Neural crest cell (in vitro differentiated cells): ENCODE results near the gene SLX1A. TPM values are rescaled to one million over a fixed set of nuclear protein-coding genes. Genes with fewer than 3 reads are reported as not detected.
"Not testable (repeated sequence)": the region's sequence is repeated elsewhere in the genome, so short reads cannot be mapped to it uniquely, and the experiment has no call there.

Experiments used
- DNase-seq: peaks from one replicate; pipeline ENCODE4 v3.0.0; 2021; ENCODE audit warnings: low read depth, mixed read lengths, low spot score
- H3K27ac Mint-ChIP-seq: one replicate; pipeline ENCODE4 v1.8.0; 2021; ENCODE audit warnings: mild to moderate bottlenecking, mixed read lengths; ENCODE audit not compliant: unreplicated experiment
- H3K27me3 Mint-ChIP-seq: 2 replicates; pipeline ENCODE4 v1.8.0; 2021; ENCODE audit warnings: low read depth, mild to moderate bottlenecking, mixed read lengths
- H3K36me3 Mint-ChIP-seq: 2 replicates; pipeline ENCODE4 v1.8.0; 2021; ENCODE audit warnings: low read depth, mild to moderate bottlenecking, mixed read lengths
- H3K4me1 Mint-ChIP-seq: 2 replicates; pipeline ENCODE4 v1.8.0; 2021; ENCODE audit warnings: mixed read lengths
- H3K4me3 Mint-ChIP-seq: one replicate; pipeline ENCODE4 v1.8.0; 2021; ENCODE audit warnings: mild to moderate bottlenecking, mixed read lengths
- H3K9me3 Mint-ChIP-seq: 2 replicates; pipeline ENCODE4 v1.8.0; 2021; ENCODE audit warnings: mixed read lengths
- long read RNA-seq: library from polyadenylated mRNA; unstranded; transcript quantifications from one replicate; pipeline ENCODE4 v2.0.0, GENCODE V29; 2020
- total RNA-seq: library from RNA; stranded (reverse); gene quantifications from 2 replicates; pipeline ENCODE4 v1.2.1, GENCODE V29; 2021
- TF ChIP-seq, protein P1 (sequence below): fragments of 200-600 bp; sonication (generic); conservative IDR thresholded peaks from 2 replicates; pipeline ENCODE4 v1.5.0; 2021; ENCODE audit warnings: antibody characterized with exemption, mild to moderate bottlenecking

Gene SLX1A
- 45.0 and 69.1 TPM in 2 replicates for total RNA-seq
- long read RNA-seq, transcript SLX1A-201 (6 exons, 1,091 nt): major isoform, 7 of 7 reads
- long read RNA-seq, partial matches to known transcripts: 0 of 7 reads
- long read RNA-seq, other reads (novel, unspliced or antisense): 0 of 7 reads

DNA sequence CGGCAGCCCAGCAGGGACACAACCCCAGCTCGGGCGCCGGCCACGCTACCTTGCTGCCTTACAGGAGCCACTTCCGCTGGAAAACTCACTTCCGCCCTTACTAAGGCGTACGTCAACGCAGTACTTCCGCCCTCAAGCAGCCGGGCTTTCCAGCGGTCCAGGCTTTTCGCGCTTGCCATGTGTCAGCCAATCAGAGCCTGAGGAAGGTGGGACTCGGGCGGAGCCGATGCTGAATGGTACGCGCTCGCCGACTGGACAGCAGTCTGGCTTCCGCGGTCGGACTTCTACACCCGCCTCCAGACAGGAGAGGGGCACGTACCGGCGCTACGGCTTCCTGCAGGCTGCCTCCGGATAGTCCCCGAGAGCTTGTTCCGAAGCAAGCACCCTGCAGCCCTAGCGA, at the start of gene SLX1A, which contains the start of gene BOLA2B:
TSS of gene SLX1A (plus strand) at position 261 of the 400 bp plus-strand sequence. CDS start 210 bp downstream, outside the sequence.
TSS of gene BOLA2B (minus strand) at position 52 of the 400 bp plus-strand sequence. CDS start 71 bp downstream, outside the sequence.
- H3K9me3 Mint-ChIP-seq, H3K27ac Mint-ChIP-seq, H3K27me3 Mint-ChIP-seq, DNase-seq, H3K36me3 Mint-ChIP-seq, H3K4me3 Mint-ChIP-seq, H3K4me1 Mint-ChIP-seq: not testable (repeated sequence)

DNA sequence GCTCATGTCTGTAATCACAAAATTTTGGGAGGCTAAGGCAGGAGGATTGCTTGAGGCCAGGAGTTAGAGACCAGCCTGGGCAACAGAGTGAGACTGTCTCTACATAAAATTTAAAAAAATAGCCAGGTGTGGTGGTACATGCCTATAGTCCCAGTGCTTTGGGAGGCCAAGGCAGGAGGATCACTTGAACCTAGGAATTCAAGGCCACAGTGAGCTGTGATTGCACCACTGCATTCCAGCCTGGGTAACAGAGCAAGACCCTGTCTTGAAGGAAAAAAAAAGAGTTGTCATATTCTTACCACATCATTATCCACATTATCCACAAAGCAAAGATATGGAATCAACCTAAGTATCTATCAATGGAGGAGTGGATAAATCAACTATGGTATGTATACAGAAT, 49.7 kb upstream of the SLX1A start:
- TF ChIP-seq, protein P1, sequence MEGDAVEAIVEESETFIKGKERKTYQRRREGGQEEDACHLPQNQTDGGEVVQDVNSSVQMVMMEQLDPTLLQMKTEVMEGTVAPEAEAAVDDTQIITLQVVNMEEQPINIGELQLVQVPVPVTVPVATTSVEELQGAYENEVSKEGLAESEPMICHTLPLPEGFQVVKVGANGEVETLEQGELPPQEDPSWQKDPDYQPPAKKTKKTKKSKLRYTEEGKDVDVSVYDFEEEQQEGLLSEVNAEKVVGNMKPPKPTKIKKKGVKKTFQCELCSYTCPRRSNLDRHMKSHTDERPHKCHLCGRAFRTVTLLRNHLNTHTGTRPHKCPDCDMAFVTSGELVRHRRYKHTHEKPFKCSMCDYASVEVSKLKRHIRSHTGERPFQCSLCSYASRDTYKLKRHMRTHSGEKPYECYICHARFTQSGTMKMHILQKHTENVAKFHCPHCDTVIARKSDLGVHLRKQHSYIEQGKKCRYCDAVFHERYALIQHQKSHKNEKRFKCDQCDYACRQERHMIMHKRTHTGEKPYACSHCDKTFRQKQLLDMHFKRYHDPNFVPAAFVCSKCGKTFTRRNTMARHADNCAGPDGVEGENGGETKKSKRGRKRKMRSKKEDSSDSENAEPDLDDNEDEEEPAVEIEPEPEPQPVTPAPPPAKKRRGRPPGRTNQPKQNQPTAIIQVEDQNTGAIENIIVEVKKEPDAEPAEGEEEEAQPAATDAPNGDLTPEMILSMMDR: no peak
- Mint-ChIP-seq H3K4me1 (no peaks in the 10 kb centered on the region), H3K27me3 (no peaks in the 10 kb centered on the region), H3K36me3 (no peaks in the 10 kb centered on the region), H3K9me3 (no peaks in the 10 kb centered on the region), H3K4me3 (no peak overlapping the region), H3K27ac (no peak overlapping the region)
- no peak for DNase-seq

DNA sequence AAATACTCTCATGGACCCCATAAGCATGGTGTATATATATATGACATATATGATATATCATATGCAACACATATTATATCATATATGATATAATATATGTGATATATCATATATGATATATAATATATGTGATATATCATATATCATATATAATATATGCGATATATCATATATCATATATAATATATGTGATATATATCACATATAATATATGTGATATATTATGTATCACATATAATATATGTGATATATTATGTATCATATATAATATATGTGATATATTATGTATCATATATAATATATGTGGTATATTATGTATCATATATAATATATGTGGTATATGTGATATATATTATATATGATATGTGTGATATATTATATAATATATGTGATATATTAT, 48.8 kb upstream of the SLX1A start:
- H3K9me3 Mint-ChIP-seq: peaks cover 2% of the 10 kb centered on the region
- no peak for DNase-seq
- TF ChIP-seq, protein P1: no peak
- no peak overlapping the region for H3K4me3 Mint-ChIP-seq
- H3K27ac Mint-ChIP-seq: no peak overlapping the region
- no peaks in the 10 kb centered on the region for H3K4me1 Mint-ChIP-seq
- H3K36me3 Mint-ChIP-seq: peaks cover 3% of the 10 kb centered on the region
- no peaks in the 10 kb centered on the region for H3K27me3 Mint-ChIP-seq

DNA sequence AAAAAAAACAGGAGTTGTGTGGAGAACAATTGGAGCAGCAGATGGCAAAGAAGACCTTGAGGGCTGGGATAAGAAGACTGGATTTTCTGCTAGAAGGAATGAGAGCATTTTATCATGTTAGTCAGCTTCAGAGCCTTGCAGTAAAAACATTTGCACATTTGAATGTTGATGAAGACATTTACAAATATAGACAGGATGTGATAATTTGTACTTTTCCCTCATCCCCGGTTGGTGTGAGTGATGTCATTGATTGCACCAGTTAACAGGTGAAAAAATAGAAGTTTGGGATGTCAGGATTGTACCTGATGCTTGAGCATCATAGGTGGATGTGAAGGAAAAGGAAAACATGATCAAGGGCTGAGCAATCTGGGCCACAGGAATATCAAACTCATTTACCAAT, 48.0 kb upstream of the SLX1A start:
- Mint-ChIP-seq H3K36me3 (peaks cover 3% of the 10 kb centered on the region), H3K4me3 (no peak overlapping the region), H3K4me1 (no peaks in the 10 kb centered on the region), H3K9me3 (peaks cover 2% of the 10 kb centered on the region), H3K27me3 (no peaks in the 10 kb centered on the region), H3K27ac (no peak overlapping the region)
- no peak for DNase-seq
- TF ChIP-seq, protein P1: no peak

DNA sequence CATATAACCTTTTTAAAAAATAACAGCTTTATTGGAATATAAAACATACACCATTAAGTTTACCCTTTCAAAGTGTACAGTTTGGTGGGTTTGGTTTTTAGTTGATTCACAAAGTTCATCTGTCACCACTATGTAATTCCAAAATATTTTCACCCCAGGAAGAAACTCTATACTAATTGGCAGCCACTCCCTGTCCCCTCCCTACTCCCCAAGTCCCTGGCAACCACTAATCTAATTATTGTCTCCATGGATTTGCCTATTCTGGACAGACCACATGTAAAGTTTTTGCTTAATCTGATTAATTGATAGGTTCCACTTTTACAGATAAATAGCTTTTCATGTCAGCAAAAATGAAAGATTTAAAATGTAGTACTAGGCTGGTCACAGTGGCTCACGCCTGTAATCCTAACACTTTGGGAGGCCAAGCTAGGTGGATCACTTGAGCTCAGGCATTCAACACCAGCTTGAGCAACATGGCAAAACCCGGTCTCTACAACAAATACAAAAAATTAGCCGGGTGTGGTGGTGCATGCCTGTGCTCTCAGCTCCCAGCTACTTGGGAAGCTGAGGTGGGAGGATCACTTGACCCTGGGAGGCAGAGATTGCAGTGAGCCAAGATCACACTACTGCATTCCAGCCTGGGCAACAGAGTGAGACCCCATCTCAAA, 45.7 kb upstream of the SLX1A start:
- no peaks in the 10 kb centered on the region for H3K27me3 Mint-ChIP-seq
- no peak overlapping the region for H3K4me3 Mint-ChIP-seq
- H3K27ac Mint-ChIP-seq: no peak overlapping the region
- no peaks in the 10 kb centered on the region for H3K4me1 Mint-ChIP-seq
- H3K9me3 Mint-ChIP-seq: peaks cover 2% of the 10 kb centered on the region
- TF ChIP-seq, protein P1: no peak
- DNase-seq: no peak
- peaks cover 3% of the 10 kb centered on the region for H3K36me3 Mint-ChIP-seq

DNA sequence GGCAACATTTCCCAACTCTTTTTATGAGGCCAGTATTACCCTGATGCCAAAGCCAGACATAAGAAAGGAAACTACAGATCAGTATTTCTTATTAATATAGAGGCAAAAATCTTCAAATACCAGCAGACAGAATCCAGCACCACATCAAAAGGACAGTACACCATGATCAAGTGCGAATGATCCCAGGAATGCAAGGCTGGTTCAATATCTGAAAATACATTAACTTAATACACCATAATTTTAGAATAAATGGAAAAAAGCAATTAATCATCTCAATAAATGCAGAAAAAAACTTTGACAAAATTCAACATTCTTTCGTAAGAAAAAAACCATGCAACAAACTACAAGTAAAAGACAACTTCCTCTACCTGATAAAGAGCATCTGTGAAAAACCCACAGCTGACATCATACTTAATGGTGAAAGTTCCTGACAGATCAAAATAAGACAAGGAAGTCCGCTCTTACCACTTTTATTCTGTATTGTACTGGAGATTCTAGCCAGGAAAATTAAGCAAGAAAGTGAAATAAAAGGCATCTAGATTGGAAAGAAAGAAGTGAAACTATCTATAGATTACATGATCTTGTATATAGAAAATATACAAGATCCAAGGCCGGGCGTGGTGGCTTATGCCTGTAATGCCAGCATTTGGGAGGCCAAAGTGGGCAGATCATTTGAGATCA, 44.3 kb upstream of the SLX1A start:
- no peaks in the 10 kb centered on the region for H3K4me1 Mint-ChIP-seq
- no peak overlapping the region for H3K27ac Mint-ChIP-seq
- DNase-seq: no peak
- no peak overlapping the region for H3K4me3 Mint-ChIP-seq
- H3K9me3 Mint-ChIP-seq: peaks cover 2% of the 10 kb centered on the region
- peaks cover 3% of the 10 kb centered on the region for H3K36me3 Mint-ChIP-seq
- TF ChIP-seq, protein P1: no peak
- no peaks in the 10 kb centered on the region for H3K27me3 Mint-ChIP-seq
